Measurements from ENCODE around the gene MAML2. TPM values are rescaled to one million over a fixed set of nuclear protein-coding genes. Genes with fewer than 3 reads are reported as not detected.

MAML2 gene
- total RNA-seq, 1 experiment from 2014 or later, result 2.7 TPM

DNA sequence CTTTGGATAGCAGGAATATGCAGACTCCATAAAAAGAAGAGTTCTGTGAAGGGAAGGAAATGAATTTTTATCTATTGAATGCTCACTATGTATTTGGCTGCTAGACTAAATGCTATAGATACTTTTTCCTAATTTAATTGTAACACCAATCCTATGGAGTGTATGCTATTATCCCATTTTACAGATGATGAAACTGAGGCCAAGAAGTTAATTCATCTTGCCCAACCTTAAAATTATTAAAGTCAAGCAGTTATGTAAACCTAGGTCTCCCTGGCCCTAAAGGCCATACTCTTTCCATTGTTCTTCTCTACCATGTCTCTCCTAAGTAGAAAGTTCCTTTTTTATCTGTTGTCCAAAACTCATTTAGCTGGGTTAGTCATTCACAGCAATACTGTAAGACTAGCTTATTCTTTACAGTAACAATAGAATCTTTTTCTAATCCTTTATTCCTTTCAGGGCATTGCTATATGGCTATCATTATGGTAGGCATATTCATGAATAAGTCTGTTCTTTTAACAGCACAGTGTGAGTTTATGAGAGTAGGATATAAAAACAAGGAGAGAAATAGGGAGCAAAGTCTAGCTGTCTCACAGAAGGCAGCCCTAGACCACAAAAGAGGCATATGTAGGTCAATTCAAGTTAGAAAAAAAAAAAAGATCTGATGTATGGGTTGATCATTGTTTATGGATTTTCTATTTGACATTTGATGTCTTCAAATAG, 50.5 kb downstream of the MAML2 start:
- Mint-ChIP-seq H3K4me3 (no peak overlapping the region), H3K9me3 (no peaks in the 10 kb centered on the region), H3K4me1 (peaks cover 4% of the 10 kb centered on the region in 2 experiments), H3K27me3 (ENCODE audit: low read depth) (no peaks in the 10 kb centered on the region), H3K27ac (no peak overlapping the region), H3K36me3 (ENCODE audit: insufficient read depth in 1 of 3, low read depth in 3 of 3) (no peaks in the 10 kb centered on the region)
- no peaks in the 10 kb centered on the region for H4K20me1 ChIP-seq (ENCODE audit: control insufficient read depth, insufficient read depth, insufficient read length)
- H2BK5ac ChIP-seq (ENCODE audit: insufficient read length, low read length), result no peak overlapping the region
- no peak overlapping the region for H2BK12ac ChIP-seq (ENCODE audit: insufficient read length, low read depth, low read length)
- H3K4ac ChIP-seq (ENCODE audit: low read depth, low read length), result no peak overlapping the region
- H3K4me1 ChIP-seq (ENCODE audit: insufficient read depth, low read length), result peaks cover 2% of the 10 kb centered on the region; the same call in 1 of the 2 replicates
- H2BK120ac ChIP-seq (ENCODE audit: low read depth, low read length, poor library complexity, severe bottlenecking), result no peak overlapping the region
- no peak overlapping the region for H3K18ac ChIP-seq (ENCODE audit: insufficient read length, low read depth, low read length)
- no peaks in the 10 kb centered on the region for H3K23me2 ChIP-seq (ENCODE audit: insufficient read length, low read depth, low read length, poor library complexity, severe bottlenecking)
- no peak overlapping the region for H3T11ph ChIP-seq (ENCODE audit: low read length)
- H3K23ac ChIP-seq (ENCODE audit: insufficient read length, low read depth, low read length), result no peak overlapping the region
- no peak overlapping the region for H2BK15ac ChIP-seq (ENCODE audit: low read depth, low read length)
- no peak overlapping the region for H3K4me2 ChIP-seq (ENCODE audit: insufficient read depth, insufficient read length, low read length)
- TF ChIP-seq, protein P1, sequence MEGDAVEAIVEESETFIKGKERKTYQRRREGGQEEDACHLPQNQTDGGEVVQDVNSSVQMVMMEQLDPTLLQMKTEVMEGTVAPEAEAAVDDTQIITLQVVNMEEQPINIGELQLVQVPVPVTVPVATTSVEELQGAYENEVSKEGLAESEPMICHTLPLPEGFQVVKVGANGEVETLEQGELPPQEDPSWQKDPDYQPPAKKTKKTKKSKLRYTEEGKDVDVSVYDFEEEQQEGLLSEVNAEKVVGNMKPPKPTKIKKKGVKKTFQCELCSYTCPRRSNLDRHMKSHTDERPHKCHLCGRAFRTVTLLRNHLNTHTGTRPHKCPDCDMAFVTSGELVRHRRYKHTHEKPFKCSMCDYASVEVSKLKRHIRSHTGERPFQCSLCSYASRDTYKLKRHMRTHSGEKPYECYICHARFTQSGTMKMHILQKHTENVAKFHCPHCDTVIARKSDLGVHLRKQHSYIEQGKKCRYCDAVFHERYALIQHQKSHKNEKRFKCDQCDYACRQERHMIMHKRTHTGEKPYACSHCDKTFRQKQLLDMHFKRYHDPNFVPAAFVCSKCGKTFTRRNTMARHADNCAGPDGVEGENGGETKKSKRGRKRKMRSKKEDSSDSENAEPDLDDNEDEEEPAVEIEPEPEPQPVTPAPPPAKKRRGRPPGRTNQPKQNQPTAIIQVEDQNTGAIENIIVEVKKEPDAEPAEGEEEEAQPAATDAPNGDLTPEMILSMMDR (conservative IDR thresholded peaks at IDR 0.05), result no peak
- H2AK5ac ChIP-seq (ENCODE audit: insufficient read length, low read length), result no peak overlapping the region
- DNase-seq, result no peak
- H2AFZ ChIP-seq (ENCODE audit: low read length), result no peak overlapping the region
- no peak overlapping the region for H4K91ac ChIP-seq (ENCODE audit: insufficient read length, low read depth, low read length)
- no peak overlapping the region for H3K27ac ChIP-seq (ENCODE audit: insufficient read length, low read depth, low read length)
- no peaks in the 10 kb centered on the region for H3K27me3 ChIP-seq (ENCODE audit: insufficient read depth, low read length)
- no peak overlapping the region for H2BK20ac ChIP-seq (ENCODE audit: low read depth, low read length, poor library complexity, severe bottlenecking)
- no peak overlapping the region for H4K8ac ChIP-seq (replicated peaks; ENCODE audit: insufficient read length, low read depth, low read length)
- no peak overlapping the region for H4K5ac ChIP-seq (ENCODE audit: insufficient read length, low read depth, low read length)
- no peaks in the 10 kb centered on the region for H3K79me1 ChIP-seq (ENCODE audit: insufficient read depth, low read depth, low read length, poor library complexity, severe bottlenecking)
- no peak overlapping the region for H3K14ac ChIP-seq (ENCODE audit: insufficient read depth, low read length)
- H3K9ac ChIP-seq (ENCODE audit: extremely low read depth, insufficient read length, low read length), result no peak overlapping the region
- H3K56ac ChIP-seq (ENCODE audit: insufficient read length, low read depth, low read length), result no peak overlapping the region
- no peaks in the 10 kb centered on the region for H3K9me3 ChIP-seq (ENCODE audit: control insufficient read depth, low read depth, low read length)
- H3K79me2 ChIP-seq (ENCODE audit: insufficient read depth, low read length), result no peaks in the 10 kb centered on the region
